NB4 (cell line): ENCODE results near the gene SLC24A4.

Source experiments
- MYC ChIP-seq: IDR thresholded peaks from 2 replicates; pipeline ENCODE4 v1.6.1; 2011; ENCODE audit warnings: low read depth, low read length
- TF ChIP-seq, protein P1 (sequence below): IDR thresholded peaks from one replicate; pipeline ENCODE4 v1.5.1; 2012; ENCODE audit warnings: low read depth, low read length

DNA sequence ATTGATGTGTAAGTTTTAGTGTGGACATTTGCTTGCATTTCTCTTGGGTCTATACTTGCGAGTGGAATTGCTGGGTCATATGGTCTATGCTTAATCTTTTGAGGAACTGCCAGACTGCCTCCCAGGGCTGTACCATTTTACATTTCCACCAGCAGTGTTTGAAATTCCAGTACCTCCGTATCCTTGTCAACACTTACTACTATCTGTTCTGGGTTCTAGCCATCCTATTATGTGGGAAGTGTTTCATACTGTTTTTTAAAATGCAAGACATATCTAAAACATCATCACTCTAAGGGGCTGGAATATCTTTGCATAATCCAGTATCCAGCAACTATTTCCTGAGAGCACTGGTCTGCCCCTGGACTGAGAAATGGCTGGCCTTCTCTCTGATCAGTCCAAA lies 110.4 kb downstream of the SLC24A4 start:
- TF ChIP-seq, protein P1, sequence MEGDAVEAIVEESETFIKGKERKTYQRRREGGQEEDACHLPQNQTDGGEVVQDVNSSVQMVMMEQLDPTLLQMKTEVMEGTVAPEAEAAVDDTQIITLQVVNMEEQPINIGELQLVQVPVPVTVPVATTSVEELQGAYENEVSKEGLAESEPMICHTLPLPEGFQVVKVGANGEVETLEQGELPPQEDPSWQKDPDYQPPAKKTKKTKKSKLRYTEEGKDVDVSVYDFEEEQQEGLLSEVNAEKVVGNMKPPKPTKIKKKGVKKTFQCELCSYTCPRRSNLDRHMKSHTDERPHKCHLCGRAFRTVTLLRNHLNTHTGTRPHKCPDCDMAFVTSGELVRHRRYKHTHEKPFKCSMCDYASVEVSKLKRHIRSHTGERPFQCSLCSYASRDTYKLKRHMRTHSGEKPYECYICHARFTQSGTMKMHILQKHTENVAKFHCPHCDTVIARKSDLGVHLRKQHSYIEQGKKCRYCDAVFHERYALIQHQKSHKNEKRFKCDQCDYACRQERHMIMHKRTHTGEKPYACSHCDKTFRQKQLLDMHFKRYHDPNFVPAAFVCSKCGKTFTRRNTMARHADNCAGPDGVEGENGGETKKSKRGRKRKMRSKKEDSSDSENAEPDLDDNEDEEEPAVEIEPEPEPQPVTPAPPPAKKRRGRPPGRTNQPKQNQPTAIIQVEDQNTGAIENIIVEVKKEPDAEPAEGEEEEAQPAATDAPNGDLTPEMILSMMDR, result no peak
- no peak for TF ChIP-seq MYC
